Calu3 (cell line): ENCODE data around the gene CASQ1. TPM values are rescaled to one million over a fixed set of nuclear protein-coding genes. Genes with fewer than 3 reads are reported as not detected.

Experiments used
- BruUV-seq: library from RNA; stranded (reverse); fragments of 400-500 nt; replicated peaks from 2 replicates; lab custom pipeline; 2021; lab: Mats Ljungman, UMichigan
- CTCF ChIA-PET: fragments of 300-600 bp; sonication (Branson Sonifier 250); formaldehyde crosslinking; loops from one replicate; lab custom pipeline; 2022; ENCODE audit warnings: antibody characterized with exemption; lab: Charles Lee
- DNase-seq: peaks from one replicate; pipeline ENCODE4 v3.0.0; 2022
- H3K27ac Mint-ChIP-seq: one replicate; pipeline ENCODE4 v1.8.0; 2022; ENCODE audit warnings: mixed read lengths; ENCODE audit not compliant: unreplicated experiment
- H3K27me3 Mint-ChIP-seq: one replicate; pipeline ENCODE4 v1.8.0; 2022; ENCODE audit warnings: mixed read lengths; ENCODE audit not compliant: unreplicated experiment
- H3K36me3 Mint-ChIP-seq: one replicate; pipeline ENCODE4 v1.8.0; 2022; ENCODE audit warnings: mild to moderate bottlenecking, moderate library complexity, mixed read lengths; ENCODE audit not compliant: insufficient read depth, unreplicated experiment
- H3K4me1 Mint-ChIP-seq: one replicate; pipeline ENCODE4 v1.8.0; 2022; ENCODE audit warnings: mild to moderate bottlenecking, low read depth, mixed read lengths; ENCODE audit not compliant: unreplicated experiment
- H3K4me3 Mint-ChIP-seq: one replicate; pipeline ENCODE4 v1.8.0; 2022; ENCODE audit warnings: mild to moderate bottlenecking, low read depth, moderate library complexity, mixed read lengths; ENCODE audit not compliant: unreplicated experiment
- H3K9me3 Mint-ChIP-seq: one replicate; pipeline ENCODE4 v1.8.0; 2022; ENCODE audit warnings: low read depth, mixed read lengths; ENCODE audit not compliant: unreplicated experiment
- intact Hi-C: fragments of 100-400 bp; cut with micrococcal nuclease; formaldehyde crosslinking; loops from one replicate; pipeline ENCODE4 v1.10.0; 2022; ENCODE audit not compliant: unreplicated experiment
- total RNA-seq: library from RNA; stranded (reverse); gene quantifications from 2 replicates; pipeline ENCODE4 v1.2.3, GENCODE V29; 2022
- TF ChIP-seq, protein P1 (sequence below): fragments of 200-600 bp; IDR thresholded peaks from one replicate; pipeline ENCODE4 v1.8.0; 2022; ENCODE audit warnings: antibody characterized with exemption; ENCODE audit not compliant: unreplicated experiment

Gene CASQ1
- total RNA-seq, 1 experiment from 2014 or later, result not detected

DNA sequence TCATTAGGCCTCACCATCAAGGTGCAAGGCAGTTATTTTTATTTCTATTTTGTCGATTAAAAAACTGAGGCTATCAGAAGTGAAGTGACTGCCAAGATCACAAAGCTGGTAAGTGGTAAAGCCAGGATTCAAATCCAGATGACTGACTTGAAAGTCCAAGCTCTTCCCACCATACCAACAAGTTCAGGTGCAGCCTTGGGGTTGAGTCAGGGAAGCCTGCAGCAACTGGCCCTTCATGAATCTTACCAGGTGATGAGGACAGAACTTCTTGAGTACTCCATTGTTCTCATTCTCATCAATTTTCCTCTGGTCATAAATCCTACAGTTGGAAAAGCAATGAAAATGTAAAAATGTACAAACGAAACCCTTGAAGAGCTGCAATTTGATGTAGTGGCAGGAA lies 35.0 kb downstream of the CASQ1 start:
- no TSS peak for BruUV-seq
- DNase-seq, result no peak
- Mint-ChIP-seq H3K4me3 (no peak overlapping the region), H3K9me3 (no peaks in the 10 kb centered on the region), H3K27ac (no peak overlapping the region), H3K4me1 (no peaks in the 10 kb centered on the region), H3K27me3 (no peaks in the 10 kb centered on the region), H3K36me3 (peaks cover 16% of the 10 kb centered on the region)
- intact Hi-C loops, result no loop called here
- CTCF ChIA-PET, result interaction anchor here (0.6 to 1.1 kb wide), 3 partner anchors 23 to 32 kb away, joined by 3 to 7 read pairs (median 3); no protein-coding TSS in a partner anchor
- TF ChIP-seq, protein P1, sequence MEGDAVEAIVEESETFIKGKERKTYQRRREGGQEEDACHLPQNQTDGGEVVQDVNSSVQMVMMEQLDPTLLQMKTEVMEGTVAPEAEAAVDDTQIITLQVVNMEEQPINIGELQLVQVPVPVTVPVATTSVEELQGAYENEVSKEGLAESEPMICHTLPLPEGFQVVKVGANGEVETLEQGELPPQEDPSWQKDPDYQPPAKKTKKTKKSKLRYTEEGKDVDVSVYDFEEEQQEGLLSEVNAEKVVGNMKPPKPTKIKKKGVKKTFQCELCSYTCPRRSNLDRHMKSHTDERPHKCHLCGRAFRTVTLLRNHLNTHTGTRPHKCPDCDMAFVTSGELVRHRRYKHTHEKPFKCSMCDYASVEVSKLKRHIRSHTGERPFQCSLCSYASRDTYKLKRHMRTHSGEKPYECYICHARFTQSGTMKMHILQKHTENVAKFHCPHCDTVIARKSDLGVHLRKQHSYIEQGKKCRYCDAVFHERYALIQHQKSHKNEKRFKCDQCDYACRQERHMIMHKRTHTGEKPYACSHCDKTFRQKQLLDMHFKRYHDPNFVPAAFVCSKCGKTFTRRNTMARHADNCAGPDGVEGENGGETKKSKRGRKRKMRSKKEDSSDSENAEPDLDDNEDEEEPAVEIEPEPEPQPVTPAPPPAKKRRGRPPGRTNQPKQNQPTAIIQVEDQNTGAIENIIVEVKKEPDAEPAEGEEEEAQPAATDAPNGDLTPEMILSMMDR, result no peak

DNA sequence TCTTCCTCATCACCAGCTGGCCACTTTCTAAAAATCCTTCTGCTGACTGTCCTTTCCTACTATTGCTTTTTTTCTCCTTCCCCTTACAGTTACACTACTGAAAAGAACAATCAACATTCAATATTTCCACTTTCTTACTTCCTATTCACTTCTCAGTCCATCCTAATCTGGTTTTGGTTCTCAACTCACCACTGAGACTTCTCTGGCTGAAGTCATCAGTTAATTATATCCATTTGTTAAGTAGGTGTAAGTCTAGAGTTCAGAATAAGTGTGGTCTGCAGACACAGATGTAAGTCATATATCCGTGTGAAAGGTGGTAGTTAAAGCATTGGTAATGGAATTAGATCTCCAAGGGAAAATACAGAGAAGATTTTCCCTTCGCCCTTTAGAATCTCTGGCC lies 36.2 kb downstream of the CASQ1 start:
- no peaks in the 10 kb centered on the region for H3K27me3 Mint-ChIP-seq
- H3K27ac Mint-ChIP-seq, result no peak overlapping the region
- CTCF ChIA-PET, result interaction anchor here (0.5 kb wide), 1 partner anchor 76 kb away, joined by 3 read pairs; no protein-coding TSS in a partner anchor
- no peak for DNase-seq
- intact Hi-C loops, result no loop called here
- no peaks in the 10 kb centered on the region for H3K4me1 Mint-ChIP-seq
- TF ChIP-seq, protein P1, result no peak
- H3K36me3 Mint-ChIP-seq, result peaks cover 22% of the 10 kb centered on the region
- BruUV-seq, result no TSS peak
- no peaks in the 10 kb centered on the region for H3K9me3 Mint-ChIP-seq
- H3K4me3 Mint-ChIP-seq, result no peak overlapping the region

DNA sequence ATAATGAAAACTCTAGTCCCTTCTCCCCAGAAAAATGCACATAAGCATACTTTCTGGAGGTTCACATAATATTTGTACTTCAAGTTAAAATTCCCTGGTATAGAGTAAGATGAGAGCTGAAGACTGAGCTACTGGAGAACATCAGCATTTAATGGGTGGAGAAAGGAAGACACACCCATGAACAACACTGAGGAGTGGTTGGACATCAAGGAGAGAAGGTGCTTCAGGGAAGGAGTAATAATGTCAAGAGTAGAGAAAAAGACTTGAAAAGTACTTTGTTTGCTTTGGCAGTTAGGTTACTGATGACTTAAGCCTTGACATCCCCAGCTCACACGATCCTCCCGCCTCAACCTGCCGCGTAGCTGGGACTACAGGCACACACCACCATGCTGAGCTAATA lies 36.7 kb downstream of the CASQ1 start:
- no peaks in the 10 kb centered on the region for H3K9me3 Mint-ChIP-seq
- H3K4me3 Mint-ChIP-seq, result no peak overlapping the region
- no TSS peak for BruUV-seq
- H3K4me1 Mint-ChIP-seq, result no peaks in the 10 kb centered on the region
- CTCF ChIA-PET, result interaction anchor here (0.5 kb wide), 1 partner anchor 75 kb away, joined by 3 read pairs; no protein-coding TSS in a partner anchor
- no peaks in the 10 kb centered on the region for H3K27me3 Mint-ChIP-seq
- intact Hi-C loops, result no loop called here
- H3K27ac Mint-ChIP-seq, result no peak overlapping the region
- TF ChIP-seq, protein P1, result no peak
- no peak for DNase-seq
- peaks cover 22% of the 10 kb centered on the region for H3K36me3 Mint-ChIP-seq

DNA sequence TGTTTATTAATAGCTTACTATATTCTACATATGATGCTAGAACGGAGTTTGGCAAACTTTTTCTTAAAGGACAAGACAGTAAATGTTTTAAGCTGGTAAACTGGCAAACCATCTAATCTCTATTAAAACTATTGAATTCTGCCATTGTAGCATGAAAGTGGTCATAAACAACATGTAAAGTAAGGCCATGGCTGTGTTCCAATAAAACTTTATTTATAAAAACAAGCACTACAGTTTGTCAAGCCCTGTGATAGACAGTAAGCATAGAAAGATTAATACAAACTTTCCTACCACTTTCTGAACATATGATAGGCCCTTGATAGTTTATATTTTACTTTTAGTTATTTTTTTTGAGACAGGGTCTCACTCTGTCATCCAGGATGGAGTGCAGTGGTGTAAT lies 37.2 kb downstream of the CASQ1 start:
- H3K27me3 Mint-ChIP-seq, result no peaks in the 10 kb centered on the region
- TF ChIP-seq, protein P1, result no peak
- H3K4me3 Mint-ChIP-seq, result no peak overlapping the region
- CTCF ChIA-PET, result no interaction called here
- H3K9me3 Mint-ChIP-seq, result no peaks in the 10 kb centered on the region
- no TSS peak for BruUV-seq
- H3K27ac Mint-ChIP-seq, result no peak overlapping the region
- DNase-seq, result no peak
- intact Hi-C loops, result no loop called here
- peaks cover 22% of the 10 kb centered on the region for H3K36me3 Mint-ChIP-seq
- H3K4me1 Mint-ChIP-seq, result no peaks in the 10 kb centered on the region
